ENCODE measurements around the gene C14orf119.
"Not testable (repeated sequence)": the region's sequence is repeated elsewhere in the genome, so short reads cannot be mapped to it uniquely, and the experiment has no call there.

Gene C14orf119

GRCh38 chr14:23104591-23105347, 9.5 kb downstream of the C14orf119 start, which contains the start of gene CIROP:
TSS of gene CIROP (minus strand) at chr14:23104989. CDS start at chr14:23104920, 69 bp downstream.
- Histone ChIP-seq H3K9me3 (ENCODE audit: control insufficient read depth, insufficient read depth, low read length) (no peaks in the 10 kb centered on the region), H3K36me3 (ENCODE audit: insufficient read depth, low read length) (no peaks in the 10 kb centered on the region), H3K4me1 (ENCODE audit: insufficient read depth, low read length) (peaks cover 25% of the 10 kb centered on the region), H3K9ac (ENCODE audit: low read depth, low read length) (no peak within 1 kb of the TSS; the same call in 1 of the 2 replicates)

- Histone ChIP-seq H3K4me1 (ENCODE audit: insufficient read depth, low read length) (peaks cover 25% of the 10 kb centered on the region), H3K9ac (ENCODE audit: low read depth, low read length) (no peak overlapping the region), H3K9me3 (ENCODE audit: control insufficient read depth, insufficient read depth, low read length) (no peaks in the 10 kb centered on the region), H3K36me3 (ENCODE audit: insufficient read depth, low read length) (no peaks in the 10 kb centered on the region)
Measured at GRCh38 chr14:23105348-23105824, 10.1 kb downstream of the C14orf119 start.

DNA sequence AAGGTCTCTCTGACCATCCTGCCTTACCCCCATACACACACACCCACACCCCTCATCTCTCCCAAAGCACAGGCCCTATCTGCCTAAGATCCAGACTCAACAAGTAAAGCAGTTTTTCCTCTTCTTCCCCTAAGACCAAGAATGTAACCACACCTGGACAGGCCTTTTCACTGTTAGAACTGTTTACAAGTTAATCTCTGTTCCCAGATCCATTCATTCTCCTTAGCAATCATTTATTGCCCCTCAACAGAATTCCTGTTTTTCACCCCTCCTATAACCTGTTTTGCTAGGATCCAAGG, 11.4 kb downstream of the C14orf119 start:
- H3K9me3 ChIP-seq (ENCODE audit: control insufficient read depth, insufficient read depth, low read length) = no peaks in the 10 kb centered on the region
- H3K9ac ChIP-seq (ENCODE audit: low read depth, low read length) = no peak overlapping the region
- H3K36me3 ChIP-seq (ENCODE audit: insufficient read depth, low read length) = no peaks in the 10 kb centered on the region
- H3K4me1 ChIP-seq (ENCODE audit: insufficient read depth, low read length) = peaks cover 25% of the 10 kb centered on the region

GRCh38 chr14:23107620-23108019, 12.3 kb downstream of the C14orf119 start:
- H3K4me1 ChIP-seq (ENCODE audit: insufficient read depth, low read length) = peaks cover 25% of the 10 kb centered on the region
- not testable (repeated sequence) for H3K9ac ChIP-seq (ENCODE audit: low read depth, low read length); H3K9me3 ChIP-seq (ENCODE audit: control insufficient read depth, insufficient read depth, low read length); H3K36me3 ChIP-seq (ENCODE audit: insufficient read depth, low read length)

- H3K4me1 ChIP-seq (ENCODE audit: insufficient read depth, low read length) = peaks cover 30% of the 10 kb centered on the region
- not testable (repeated sequence) for H3K9me3 ChIP-seq (ENCODE audit: control insufficient read depth, insufficient read depth, low read length); H3K9ac ChIP-seq (ENCODE audit: low read depth, low read length); H3K36me3 ChIP-seq (ENCODE audit: insufficient read depth, low read length)
Measured at GRCh38 chr14:23108169-23108568, 12.9 kb downstream of the C14orf119 start.

GRCh38 chr14:23109769-23110168, 14.5 kb downstream of the C14orf119 start:
- Histone ChIP-seq H3K9me3 (ENCODE audit: control insufficient read depth, insufficient read depth, low read length) (no peaks in the 10 kb centered on the region), H3K4me1 (ENCODE audit: insufficient read depth, low read length) (peaks cover 36% of the 10 kb centered on the region), H3K36me3 (ENCODE audit: insufficient read depth, low read length) (no peaks in the 10 kb centered on the region), H3K9ac (ENCODE audit: low read depth, low read length) (no peak overlapping the region)

- no peak overlapping the region for H3K9ac ChIP-seq (ENCODE audit: low read depth, low read length)
- H3K36me3 ChIP-seq (ENCODE audit: insufficient read depth, low read length) = no peaks in the 10 kb centered on the region
- H3K9me3 ChIP-seq (ENCODE audit: control insufficient read depth, insufficient read depth, low read length) = no peaks in the 10 kb centered on the region
- peaks cover 28% of the 10 kb centered on the region for H3K4me1 ChIP-seq (ENCODE audit: insufficient read depth, low read length)
Measured at GRCh38 chr14:23110579-23111365, 15.5 kb downstream of the C14orf119 start.

DNA sequence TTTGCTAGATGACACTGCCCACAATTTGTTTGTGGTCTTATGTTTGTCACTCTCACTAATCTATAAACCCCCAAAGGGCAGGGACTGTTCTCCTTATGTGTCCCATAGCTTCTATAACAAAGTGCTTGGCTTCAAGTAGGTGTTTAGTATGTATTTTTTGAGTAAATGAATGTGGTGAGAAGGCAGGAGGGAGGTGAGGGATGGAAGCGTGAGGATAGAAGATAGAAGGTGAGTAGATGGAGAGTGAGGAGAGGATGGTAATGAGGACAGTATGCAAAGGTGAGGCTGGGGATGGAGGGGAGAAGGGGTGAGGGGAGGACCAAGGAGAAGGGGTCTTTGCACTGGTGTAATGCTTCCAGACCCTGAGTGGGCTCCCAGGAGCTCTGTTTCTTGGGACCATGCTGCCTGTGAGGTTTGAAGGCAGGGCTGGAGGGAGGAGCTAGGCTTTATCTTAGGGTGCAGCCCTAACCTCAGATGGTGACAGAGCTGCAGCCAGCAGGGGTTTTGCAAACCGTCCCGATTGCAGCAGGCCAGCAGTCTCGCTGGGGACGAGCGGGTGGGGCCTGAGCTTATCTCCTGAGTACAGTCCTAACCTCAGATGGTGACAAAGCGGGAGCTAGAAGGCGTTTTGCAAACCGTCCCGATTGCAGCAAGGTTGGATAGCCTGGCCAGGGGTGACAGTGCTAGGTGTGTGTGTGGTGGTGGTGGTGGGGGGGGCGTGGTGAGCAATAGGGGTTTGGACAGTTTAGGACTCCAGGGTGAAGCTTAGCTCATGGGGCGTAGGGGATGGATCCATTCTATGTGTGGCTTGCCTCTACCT, 17.3 kb downstream of the C14orf119 start:
- H3K36me3 ChIP-seq (ENCODE audit: insufficient read depth, low read length) = no peaks in the 10 kb centered on the region
- H3K9ac ChIP-seq (ENCODE audit: low read depth, low read length) = no peak overlapping the region
- H3K4me1 ChIP-seq (ENCODE audit: insufficient read depth, low read length) = peaks cover 19% of the 10 kb centered on the region
- H3K9me3 ChIP-seq (ENCODE audit: control insufficient read depth, insufficient read depth, low read length) = no peaks in the 10 kb centered on the region

DNA sequence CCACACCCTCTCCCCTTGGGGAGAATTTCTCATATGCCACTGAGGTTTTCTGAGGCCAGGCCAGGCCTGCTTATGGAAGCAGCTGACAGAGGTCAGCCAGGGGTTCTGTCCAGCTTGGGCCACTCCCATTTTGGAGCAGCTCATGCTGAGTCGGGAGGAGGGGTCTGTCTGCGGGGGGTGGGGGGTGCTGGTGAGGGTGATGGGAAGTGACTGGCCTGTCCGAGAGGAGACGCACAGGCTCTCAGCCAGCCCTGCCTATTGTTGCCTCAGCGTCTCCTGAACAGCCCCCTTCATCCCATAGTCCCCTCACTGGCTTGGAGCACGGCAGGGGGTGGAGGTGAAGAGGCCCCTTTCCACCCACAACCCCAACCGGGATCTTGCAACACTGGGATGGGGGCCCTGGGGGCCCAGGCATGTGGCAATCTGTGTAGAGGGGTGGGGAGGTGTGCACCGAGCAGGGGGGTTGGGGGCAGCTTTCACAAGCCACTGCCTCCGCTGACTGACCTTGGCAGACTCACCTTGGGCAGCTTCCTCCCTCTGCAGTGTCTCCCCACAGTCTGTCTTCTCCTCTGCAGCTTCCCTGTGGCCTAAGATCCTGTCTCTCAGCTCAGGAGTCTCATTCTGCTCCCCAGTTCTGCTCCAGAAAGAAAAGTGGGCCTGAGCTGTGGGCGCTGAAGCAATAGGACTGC, 18.3 kb downstream of the C14orf119 start:
- H3K36me3 ChIP-seq (ENCODE audit: insufficient read depth, low read length) = no peaks in the 10 kb centered on the region
- H3K9ac ChIP-seq (ENCODE audit: low read depth, low read length) = peak overlapping the region; percentile 22; the same call in 1 of the 2 replicates
- H3K4me1 ChIP-seq (ENCODE audit: insufficient read depth, low read length) = peaks cover 19% of the 10 kb centered on the region
- H3K9me3 ChIP-seq (ENCODE audit: control insufficient read depth, insufficient read depth, low read length) = no peaks in the 10 kb centered on the region

- peaks cover 19% of the 10 kb centered on the region for H3K4me1 ChIP-seq (ENCODE audit: insufficient read depth, low read length)
- H3K9ac ChIP-seq (ENCODE audit: low read depth, low read length) = no peak overlapping the region
- no peaks in the 10 kb centered on the region for H3K36me3 ChIP-seq (ENCODE audit: insufficient read depth, low read length)
- no peaks in the 10 kb centered on the region for H3K9me3 ChIP-seq (ENCODE audit: control insufficient read depth, insufficient read depth, low read length)
Measured at GRCh38 chr14:23114120-23114458, 18.8 kb downstream of the C14orf119 start.

GRCh38 chr14:23114669-23115038, 19.3 kb downstream of the C14orf119 start:
- Histone ChIP-seq H3K4me1 (ENCODE audit: insufficient read depth, low read length) (peaks cover 20% of the 10 kb centered on the region), H3K9ac (ENCODE audit: low read depth, low read length) (no peak overlapping the region), H3K36me3 (ENCODE audit: insufficient read depth, low read length) (no peaks in the 10 kb centered on the region), H3K9me3 (ENCODE audit: control insufficient read depth, insufficient read depth, low read length) (no peaks in the 10 kb centered on the region)

GRCh38 chr14:23115039-23115731, 19.9 kb downstream of the C14orf119 start:
- no peaks in the 10 kb centered on the region for H3K36me3 ChIP-seq (ENCODE audit: insufficient read depth, low read length)
- H3K4me1 ChIP-seq (ENCODE audit: insufficient read depth, low read length) = peaks cover 25% of the 10 kb centered on the region
- no peak overlapping the region for H3K9ac ChIP-seq (ENCODE audit: low read depth, low read length)
- H3K9me3 ChIP-seq (ENCODE audit: control insufficient read depth, insufficient read depth, low read length) = no peaks in the 10 kb centered on the region

- no peaks in the 10 kb centered on the region for H3K9me3 ChIP-seq (ENCODE audit: control insufficient read depth, insufficient read depth, low read length)
- no peaks in the 10 kb centered on the region for H3K36me3 ChIP-seq (ENCODE audit: insufficient read depth, low read length)
- peaks cover 25% of the 10 kb centered on the region for H3K4me1 ChIP-seq (ENCODE audit: insufficient read depth, low read length)
- no peak overlapping the region for H3K9ac ChIP-seq (ENCODE audit: low read depth, low read length)
Measured at GRCh38 chr14:23115918-23116317, 20.6 kb downstream of the C14orf119 start.
